Loucy (cell line): ENCODE measurements around the gene SLC25A4.

Source experiments
- H2AFZ ChIP-seq: fragments of 200-600 bp; sonication (generic); 2 replicates; pipeline ENCODE4 v1.6.0; 2016; ENCODE audit warnings: antibody characterized with exemption, mild to moderate bottlenecking, low read length, moderate library complexity
- H3F3A ChIP-seq: fragments of 200-600 bp; 2 replicates; pipeline ENCODE4 v1.6.0; 2016; ENCODE audit warnings: antibody characterized with exemption, low read depth, mild to moderate bottlenecking
- H3K27me3 ChIP-seq: fragments of 200-600 bp; sonication (generic); 2 replicates; pipeline ENCODE4 v1.6.1; 2014; ENCODE audit warnings: low read length, mild to moderate bottlenecking; ENCODE audit not compliant: insufficient read depth, poor library complexity, severe bottlenecking
- H3K36me3 ChIP-seq: fragments of 200-600 bp; sonication (generic); 2 replicates; pipeline ENCODE4 v1.6.1; 2016; ENCODE audit warnings: low read length; ENCODE audit not compliant: insufficient read depth
- H3K4me1 ChIP-seq: fragments of 200-600 bp; sonication (generic); 2 replicates; pipeline ENCODE4 v1.5.1; 2014; ENCODE audit warnings: low read length, mild to moderate bottlenecking; ENCODE audit not compliant: insufficient read depth, poor library complexity, severe bottlenecking
- H3K4me2 ChIP-seq: fragments of 200-600 bp; sonication (generic); 2 replicates; pipeline ENCODE4 v1.6.0; 2014; ENCODE audit warnings: antibody characterized with exemption, low read length, low read depth, mild to moderate bottlenecking; ENCODE audit not compliant: poor library complexity, severe bottlenecking
- H3K4me3 ChIP-seq: fragments of 200-600 bp; sonication (generic); 2 replicates; pipeline ENCODE4 v1.5.1; 2014; ENCODE audit warnings: low read length, mild to moderate bottlenecking, mixed read lengths; ENCODE audit not compliant: poor library complexity, severe bottlenecking
- H3K79me2 ChIP-seq: fragments of 200-600 bp; sonication (generic); 2 replicates; pipeline ENCODE4 v1.6.1; 2014; ENCODE audit warnings: low read length; ENCODE audit not compliant: insufficient read depth
- H3K9ac ChIP-seq: fragments of 200-600 bp; sonication (generic); 2 replicates; pipeline ENCODE4 v1.6.0; 2014; ENCODE audit warnings: mild to moderate bottlenecking, low read depth, low read length, moderate library complexity; ENCODE audit not compliant: poor library complexity, severe bottlenecking
- H3K9me2 ChIP-seq: fragments of 200-600 bp; sonication (generic); replicated peaks from 2 replicates; pipeline ENCODE4 v1.6.1; 2016; ENCODE audit warnings: low read depth, low read length, mixed read lengths
- H3K9me3 ChIP-seq: fragments of 200-600 bp; sonication (generic); 2 replicates; pipeline ENCODE4 v1.6.1; 2014; ENCODE audit warnings: mild to moderate bottlenecking, antibody characterized with exemption, low read length, low read depth; ENCODE audit not compliant: insufficient read depth
- H4K20me1 ChIP-seq: fragments of 200-600 bp; sonication (generic); 2 replicates; pipeline ENCODE4 v1.6.0; 2014; ENCODE audit warnings: antibody characterized with exemption, low read length, mild to moderate bottlenecking; ENCODE audit not compliant: insufficient read depth, poor library complexity, severe bottlenecking
- EZH2phosphoT487 ChIP-seq: fragments of 200-600 bp; IDR thresholded peaks from 2 replicates; pipeline ENCODE4 v1.6.1; 2018; ENCODE audit warnings: antibody characterized with exemption, mild to moderate bottlenecking, moderate library complexity, borderline replicate concordance
- TF ChIP-seq, protein P1 (sequence below): fragments of 200-600 bp; sonication (generic); conservative IDR thresholded peaks from 2 replicates; pipeline ENCODE4 v1.5.1; 2014; ENCODE audit warnings: mild to moderate bottlenecking, antibody characterized with exemption, low read length

SLC25A4 gene

DNA sequence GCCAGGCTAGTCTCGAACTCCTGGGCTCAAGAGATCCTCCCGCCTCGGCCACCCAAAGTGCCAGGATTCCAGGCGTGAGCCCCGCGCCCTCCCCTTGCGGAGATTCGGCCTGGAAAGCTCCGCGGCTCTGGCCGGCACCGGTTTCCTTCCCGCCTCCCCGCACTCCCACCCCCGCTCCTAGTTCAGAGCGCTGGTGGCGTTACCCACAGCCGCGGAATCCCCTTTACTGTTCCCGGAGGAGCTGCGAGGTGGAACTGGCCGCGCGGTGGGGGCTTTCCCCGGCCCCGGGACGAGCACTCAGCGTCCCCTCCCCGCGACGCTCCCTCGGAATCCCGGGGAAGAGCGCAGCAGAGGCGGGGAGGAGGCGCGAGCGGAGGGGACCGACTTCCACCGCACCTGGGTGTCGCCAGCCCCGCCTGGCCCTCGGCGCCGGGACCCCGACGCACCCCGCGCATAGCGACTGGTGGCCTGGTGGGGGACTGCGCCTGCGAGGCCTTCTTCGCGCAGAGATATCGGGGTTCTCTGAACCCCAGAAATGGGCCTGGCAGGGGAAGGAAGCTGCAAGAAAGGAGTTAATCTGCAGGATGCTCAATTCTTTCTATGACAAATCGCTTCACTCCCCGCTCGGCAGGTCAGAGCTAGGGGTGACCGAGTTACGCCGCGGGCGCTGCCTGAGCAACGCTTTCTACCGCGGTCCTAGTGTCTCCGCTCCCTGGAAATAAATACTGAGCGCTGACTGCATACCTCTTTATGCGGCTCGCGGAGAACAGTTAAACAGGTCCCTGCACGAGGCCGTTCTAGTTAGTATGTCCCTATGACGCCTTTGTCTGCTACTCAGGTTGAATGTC, 14.6 kb upstream of the SLC25A4 start:
- Histone ChIP-seq H2AFZ (no peak overlapping the region), H3K36me3 (no peaks in the 10 kb centered on the region), H3K27me3 (no peaks in the 10 kb centered on the region), H3K79me2 (no peaks in the 10 kb centered on the region), H3F3A (no peaks in the 10 kb centered on the region), H3K9me3 (no peaks in the 10 kb centered on the region), H3K4me2 (no peak overlapping the region), H3K4me3 (no peak overlapping the region), H3K4me1 (no peaks in the 10 kb centered on the region), H3K9me2 (no peaks in the 10 kb centered on the region), H3K9ac (no peak overlapping the region), H4K20me1 (no peaks in the 10 kb centered on the region)
- TF ChIP-seq EZH2phosphoT487: no peak
- TF ChIP-seq, protein P1, sequence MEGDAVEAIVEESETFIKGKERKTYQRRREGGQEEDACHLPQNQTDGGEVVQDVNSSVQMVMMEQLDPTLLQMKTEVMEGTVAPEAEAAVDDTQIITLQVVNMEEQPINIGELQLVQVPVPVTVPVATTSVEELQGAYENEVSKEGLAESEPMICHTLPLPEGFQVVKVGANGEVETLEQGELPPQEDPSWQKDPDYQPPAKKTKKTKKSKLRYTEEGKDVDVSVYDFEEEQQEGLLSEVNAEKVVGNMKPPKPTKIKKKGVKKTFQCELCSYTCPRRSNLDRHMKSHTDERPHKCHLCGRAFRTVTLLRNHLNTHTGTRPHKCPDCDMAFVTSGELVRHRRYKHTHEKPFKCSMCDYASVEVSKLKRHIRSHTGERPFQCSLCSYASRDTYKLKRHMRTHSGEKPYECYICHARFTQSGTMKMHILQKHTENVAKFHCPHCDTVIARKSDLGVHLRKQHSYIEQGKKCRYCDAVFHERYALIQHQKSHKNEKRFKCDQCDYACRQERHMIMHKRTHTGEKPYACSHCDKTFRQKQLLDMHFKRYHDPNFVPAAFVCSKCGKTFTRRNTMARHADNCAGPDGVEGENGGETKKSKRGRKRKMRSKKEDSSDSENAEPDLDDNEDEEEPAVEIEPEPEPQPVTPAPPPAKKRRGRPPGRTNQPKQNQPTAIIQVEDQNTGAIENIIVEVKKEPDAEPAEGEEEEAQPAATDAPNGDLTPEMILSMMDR: no peak

DNA sequence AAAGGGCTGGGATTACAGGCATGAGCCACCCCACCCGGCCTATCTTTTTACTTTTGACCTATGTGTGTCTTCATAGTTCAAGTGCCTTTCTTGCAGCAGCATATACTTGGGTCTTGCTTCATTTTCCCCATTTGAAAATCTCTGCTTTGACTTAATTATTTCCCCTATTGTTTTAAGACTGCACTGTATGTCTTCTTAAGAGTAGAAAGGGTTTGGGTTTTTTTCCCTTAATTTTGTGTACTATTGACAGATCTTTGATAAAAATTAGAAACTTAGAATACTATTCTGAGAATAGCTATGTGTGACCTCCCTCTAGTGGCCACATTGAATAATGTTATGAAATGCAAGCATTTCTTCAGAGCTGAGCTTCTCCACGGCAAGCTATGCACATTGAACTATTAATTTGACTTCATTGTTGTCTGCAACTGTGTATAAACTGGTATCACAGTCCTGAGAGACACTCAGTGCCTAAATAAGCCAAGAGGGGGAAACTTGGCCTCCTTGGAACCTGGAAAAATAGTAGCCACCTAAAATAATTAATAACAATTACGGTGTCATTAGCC, 8.7 kb upstream of the SLC25A4 start:
- H2AFZ ChIP-seq: no peak overlapping the region

DNA sequence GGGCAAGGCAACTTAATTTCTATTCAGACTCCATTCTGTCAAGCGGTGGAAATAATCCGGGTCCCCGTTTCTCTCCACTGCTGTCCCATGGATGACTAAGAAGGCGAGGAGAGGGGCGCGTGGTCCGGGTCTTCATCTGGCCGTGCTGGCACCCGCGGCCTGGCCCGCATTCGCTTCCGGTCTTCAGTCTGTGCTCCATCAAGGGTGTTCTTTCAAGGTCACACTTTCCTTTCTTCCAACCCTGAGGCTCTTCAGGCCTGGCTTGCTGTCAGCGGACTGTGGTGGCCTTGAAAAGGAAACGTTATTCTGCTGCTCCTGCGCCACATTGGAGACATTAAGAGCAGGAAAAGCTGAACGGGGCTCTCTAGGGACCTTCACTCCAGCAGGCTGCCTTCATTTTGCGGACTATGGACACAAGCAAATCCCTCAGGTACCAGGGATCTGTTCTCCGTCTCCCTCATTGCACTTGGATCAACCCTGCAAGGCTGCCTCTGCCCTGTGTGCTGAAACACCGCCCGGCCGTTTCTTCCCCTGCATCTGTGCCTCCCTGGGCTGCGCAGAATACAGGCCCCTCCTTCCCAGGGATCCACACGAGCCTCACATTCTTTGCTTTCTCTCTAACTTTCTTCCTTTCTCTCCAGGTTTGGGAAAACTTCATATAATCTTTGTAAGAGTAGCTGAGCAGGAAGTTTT, 5.7 kb upstream of the SLC25A4 start:
- no peaks in the 10 kb centered on the region for H3K36me3 ChIP-seq
- no peak overlapping the region for H3K4me2 ChIP-seq
- H3F3A ChIP-seq: no peaks in the 10 kb centered on the region
- no peaks in the 10 kb centered on the region for H4K20me1 ChIP-seq
- no peaks in the 10 kb centered on the region for H3K9me3 ChIP-seq
- no peaks in the 10 kb centered on the region for H3K79me2 ChIP-seq
- no peak overlapping the region for H3K9ac ChIP-seq
- H3K9me2 ChIP-seq: no peaks in the 10 kb centered on the region
- H3K27me3 ChIP-seq: no peaks in the 10 kb centered on the region
- no peaks in the 10 kb centered on the region for H3K4me1 ChIP-seq
- no peak for TF ChIP-seq EZH2phosphoT487
- TF ChIP-seq, protein P1: no peak
- H3K4me3 ChIP-seq: no peak overlapping the region
- H2AFZ ChIP-seq: no peak overlapping the region

More for the DNA sequence above, 8.7 kb upstream of the SLC25A4 start:
- no peak overlapping the region for H3K9ac ChIP-seq
- H3K27me3 ChIP-seq: no peaks in the 10 kb centered on the region
- TF ChIP-seq EZH2phosphoT487: no peak
- TF ChIP-seq, protein P1: peak; percentile 94
- H3K9me2 ChIP-seq: no peaks in the 10 kb centered on the region
- no peaks in the 10 kb centered on the region for H4K20me1 ChIP-seq
- H3K9me3 ChIP-seq: no peaks in the 10 kb centered on the region
- H3K36me3 ChIP-seq: no peaks in the 10 kb centered on the region
- no peak overlapping the region for H3K4me3 ChIP-seq
- no peaks in the 10 kb centered on the region for H3F3A ChIP-seq
- no peak overlapping the region for H3K4me2 ChIP-seq
- H3K79me2 ChIP-seq: no peaks in the 10 kb centered on the region
- no peaks in the 10 kb centered on the region for H3K4me1 ChIP-seq
